ENCODE measurements around the gene PCED1B.
"Not testable (repeated sequence)": the region's sequence is repeated elsewhere in the genome, so short reads cannot be mapped to it uniquely, and the experiment has no call there.

PCED1B gene

GRCh38 chr12:47088021-47088944, 8.9 kb downstream of the PCED1B start:
- DNase-seq (ENCODE audit: low spot score), result no peak

- no peak for DNase-seq (ENCODE audit: low spot score)
Measured at GRCh38 chr12:47091009-47091408, 11.6 kb downstream of the PCED1B start.

GRCh38 chr12:47094804-47095203, 15.4 kb downstream of the PCED1B start:
- DNase-seq (ENCODE audit: low spot score), result no peak

- DNase-seq (ENCODE audit: low spot score), result no peak
Measured at GRCh38 chr12:47095446-47096236, 16.2 kb downstream of the PCED1B start.

GRCh38 chr12:47097276-47097896, 18.0 kb downstream of the PCED1B start:
- DNase-seq (ENCODE audit: low spot score), result no peak

- no peak for DNase-seq (ENCODE audit: low spot score)
Measured at GRCh38 chr12:47098099-47098498, 18.7 kb downstream of the PCED1B start.

- DNase-seq (ENCODE audit: low spot score), result no peak
Measured at GRCh38 chr12:47099610-47100009, 20.2 kb downstream of the PCED1B start.

- DNase-seq (ENCODE audit: low spot score), result no peak
Measured at GRCh38 chr12:47100160-47100559, 20.7 kb downstream of the PCED1B start.

GRCh38 chr12:47102406-47102805, 23.0 kb downstream of the PCED1B start:
- no peak for DNase-seq (ENCODE audit: low spot score)

- DNase-seq (ENCODE audit: low spot score), result no peak
Measured at GRCh38 chr12:47102845-47103651, 23.6 kb downstream of the PCED1B start.

GRCh38 chr12:47105914-47106674, 26.7 kb downstream of the PCED1B start:
- DNase-seq (ENCODE audit: low spot score), result no peak

- no peak for DNase-seq (ENCODE audit: low spot score)
Measured at GRCh38 chr12:47107446-47107845, 28.0 kb downstream of the PCED1B start.

GRCh38 chr12:47107926-47108325, 28.5 kb downstream of the PCED1B start:
- no peak for DNase-seq (ENCODE audit: low spot score)

GRCh38 chr12:47110011-47110541, 30.7 kb downstream of the PCED1B start:
- DNase-seq (ENCODE audit: low spot score), result no peak

- no peak for DNase-seq (ENCODE audit: low spot score)
Measured at GRCh38 chr12:47110718-47111391, 31.4 kb downstream of the PCED1B start.

- no peak for DNase-seq (ENCODE audit: low spot score)
Measured at GRCh38 chr12:47111392-47111778, 32.0 kb downstream of the PCED1B start.

- no peak for DNase-seq (ENCODE audit: low spot score)
Measured at GRCh38 chr12:47111854-47112253, 32.4 kb downstream of the PCED1B start.

GRCh38 chr12:47112679-47113078, 33.3 kb downstream of the PCED1B start:
- no peak for DNase-seq (ENCODE audit: low spot score)

GRCh38 chr12:47114481-47114892, 35.1 kb downstream of the PCED1B start:
- DNase-seq (ENCODE audit: low spot score), result no peak

- not testable (repeated sequence) for DNase-seq (ENCODE audit: low spot score)
Measured at GRCh38 chr12:47117305-47117704, 37.9 kb downstream of the PCED1B start.
